ENCODE data around the gene KDM4C. TPM values are rescaled to one million over a fixed set of nuclear protein-coding genes. Genes with fewer than 3 reads are reported as not detected.
A peak's percentile ranks its signal among the peaks of the same experiment; 100 is the strongest.
"Not testable (repeated sequence)": the region's sequence is repeated elsewhere in the genome, so short reads cannot be mapped to it uniquely, and the experiment has no call there.

Gene KDM4C
- polyA plus RNA-seq (ENCODE audit: insufficient read depth in 1 of 5, insufficient read length in 5 of 5, low replicate concordance in 1 of 5), result 10 to 100 TPM in 4 of 5 donors, 1 to 10 TPM in 1; 9.9 to 18.3 (median 15.6) TPM
- long read RNA-seq, donor 1, full-length matches to known transcripts, result 2 of 2 reads
- long read RNA-seq, donor 1, partial matches to known transcripts, result 0 of 2 reads
- long read RNA-seq, donor 1, other reads (novel, unspliced or antisense), result 0 of 2 reads
- long read RNA-seq, donor 2, result 0 reads
- long read RNA-seq, donor 3, partial matches to known transcripts, result 0 of 1 reads
- long read RNA-seq, donor 3, other reads (novel, unspliced or antisense), result 0 of 1 reads
- long read RNA-seq, donor 4, result 0 reads
- long read RNA-seq, donor 5, result 0 reads
- long read RNA-seq, donor 6, full-length matches to known transcripts, result 1 of 1 reads
- long read RNA-seq, donor 6, partial matches to known transcripts, result 0 of 1 reads
- long read RNA-seq, donor 6, other reads (novel, unspliced or antisense), result 0 of 1 reads
- long read RNA-seq, donor 7, full-length matches to known transcripts, result 3 of 3 reads
- long read RNA-seq, donor 7, partial matches to known transcripts, result 0 of 3 reads
- long read RNA-seq, donor 7, other reads (novel, unspliced or antisense), result 0 of 3 reads
- long read RNA-seq, donor 8, result 0 reads

DNA sequence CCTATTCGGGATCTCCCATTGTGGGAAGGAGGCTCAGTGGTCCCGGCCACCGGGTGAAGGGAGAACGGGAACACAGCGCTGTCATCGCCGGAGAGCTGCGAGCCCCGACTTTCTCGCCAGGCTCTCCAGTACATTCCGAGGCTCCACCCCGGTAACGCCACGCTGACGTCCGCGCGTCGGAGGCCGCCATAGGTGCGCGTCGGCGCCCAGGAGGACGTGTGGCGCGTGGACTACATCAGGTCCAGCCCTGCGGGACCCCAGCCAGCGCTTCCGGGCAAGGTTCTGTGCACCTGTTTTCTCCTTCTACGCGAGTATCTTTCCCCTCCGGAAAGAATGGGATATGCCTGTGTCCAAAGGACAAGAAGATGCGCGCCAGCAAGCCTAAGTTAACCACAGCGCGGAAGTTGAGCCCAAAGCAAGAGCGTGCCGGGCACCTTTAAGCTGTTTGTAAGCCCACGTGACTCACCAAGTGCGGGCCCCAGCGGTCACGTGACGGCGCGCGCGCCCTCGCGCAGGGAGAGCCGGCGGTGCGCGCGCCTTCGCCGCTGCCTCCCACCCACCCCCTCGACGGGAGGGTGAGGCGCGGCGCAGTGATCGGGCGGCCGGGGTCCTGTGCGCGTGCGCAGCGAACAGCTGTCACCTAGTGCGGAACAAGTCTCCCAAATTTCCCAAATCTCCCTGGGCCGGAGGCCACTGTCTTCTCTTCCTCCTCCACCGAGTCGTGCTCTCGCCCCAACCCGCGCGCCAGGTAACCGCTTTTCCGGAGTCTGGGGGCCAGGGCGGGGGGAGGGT lies at the start of gene KDM4C:
Gene KDM4C, plus strand, starts transcription at position 518 of the 792 bp plus-strand sequence. CDS start 35,016 bp downstream, outside the sequence.
- peak; percentile 93 to 94 for DNase-seq

DNA sequence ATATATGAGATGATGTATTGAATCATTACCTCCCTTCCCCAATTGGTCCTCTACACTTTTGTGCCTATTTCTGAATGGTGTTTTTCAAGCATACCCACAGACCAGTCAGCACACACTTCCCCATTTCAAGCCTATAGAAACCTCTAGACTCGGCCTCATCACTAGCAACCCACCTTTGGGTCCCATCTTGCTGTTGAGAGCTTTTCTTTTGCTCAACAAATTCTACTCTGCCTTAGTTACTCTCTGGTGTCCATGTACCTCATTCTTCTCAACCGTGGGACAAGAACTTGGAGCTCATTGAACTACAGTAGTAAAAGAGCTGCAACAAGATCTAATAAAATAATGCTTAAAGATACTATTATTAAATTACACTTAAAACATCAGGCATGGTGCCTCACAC lies 49.0 kb upstream of the KDM4C start:
- no peak for DNase-seq

DNA sequence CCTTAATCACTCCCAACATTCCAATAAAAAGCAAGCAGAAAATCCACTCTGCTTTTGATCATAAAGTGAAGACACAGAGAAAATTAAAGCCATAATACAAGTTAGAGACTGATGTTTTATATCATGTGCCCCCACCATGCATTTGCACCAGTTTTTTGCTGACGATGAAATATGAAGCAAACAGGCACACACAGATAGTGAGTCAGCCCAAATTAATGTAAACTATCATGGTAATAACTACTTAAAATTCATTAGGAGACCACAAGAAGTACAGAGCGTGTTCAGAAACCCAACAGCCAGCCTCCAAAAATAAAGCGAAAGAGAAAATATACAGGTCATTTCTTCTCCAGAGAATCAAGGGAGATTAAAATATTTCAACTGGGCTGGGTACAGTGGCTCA lies 46.4 kb upstream of the KDM4C start:
- no peak for DNase-seq

DNA sequence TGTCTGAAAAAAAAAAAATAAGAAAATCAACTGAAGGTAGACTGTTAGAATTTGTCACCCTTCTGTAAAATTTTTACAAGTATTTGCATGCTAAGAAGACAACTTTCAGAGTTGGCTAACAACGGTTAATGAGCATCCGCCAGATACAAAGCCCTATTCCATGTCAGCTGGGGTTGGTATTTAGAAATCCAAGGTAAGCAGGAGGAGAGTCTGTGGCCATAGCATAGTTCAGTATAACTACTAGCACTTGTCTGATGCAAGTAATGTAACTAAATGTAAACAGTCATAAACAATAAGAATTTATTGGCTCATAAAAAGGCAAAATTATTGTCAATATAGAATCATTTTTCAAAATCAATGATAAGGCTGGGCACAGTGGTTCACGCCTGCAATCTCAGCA lies 45.7 kb upstream of the KDM4C start:
- no peak for DNase-seq

DNA sequence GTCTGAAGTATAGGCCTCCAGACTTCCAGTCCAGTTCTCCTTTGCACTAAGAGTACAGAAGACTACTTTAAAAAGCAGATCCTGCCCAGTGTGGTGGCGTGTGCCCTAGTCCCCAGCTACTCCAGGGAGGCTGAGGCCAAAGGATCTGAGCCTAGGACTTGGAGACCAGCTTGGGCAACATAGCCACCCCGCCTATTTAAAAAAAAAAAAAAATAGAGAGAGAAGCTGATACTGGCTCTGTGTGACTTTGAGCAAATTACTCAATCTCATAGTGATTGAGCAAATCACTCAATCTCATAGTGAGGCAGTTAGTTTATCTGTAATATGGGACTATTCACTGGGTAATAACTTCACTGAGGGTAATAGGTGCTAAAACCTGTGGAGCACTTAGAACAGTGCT lies 43.6 kb upstream of the KDM4C start:
- DNase-seq, result no peak

DNA sequence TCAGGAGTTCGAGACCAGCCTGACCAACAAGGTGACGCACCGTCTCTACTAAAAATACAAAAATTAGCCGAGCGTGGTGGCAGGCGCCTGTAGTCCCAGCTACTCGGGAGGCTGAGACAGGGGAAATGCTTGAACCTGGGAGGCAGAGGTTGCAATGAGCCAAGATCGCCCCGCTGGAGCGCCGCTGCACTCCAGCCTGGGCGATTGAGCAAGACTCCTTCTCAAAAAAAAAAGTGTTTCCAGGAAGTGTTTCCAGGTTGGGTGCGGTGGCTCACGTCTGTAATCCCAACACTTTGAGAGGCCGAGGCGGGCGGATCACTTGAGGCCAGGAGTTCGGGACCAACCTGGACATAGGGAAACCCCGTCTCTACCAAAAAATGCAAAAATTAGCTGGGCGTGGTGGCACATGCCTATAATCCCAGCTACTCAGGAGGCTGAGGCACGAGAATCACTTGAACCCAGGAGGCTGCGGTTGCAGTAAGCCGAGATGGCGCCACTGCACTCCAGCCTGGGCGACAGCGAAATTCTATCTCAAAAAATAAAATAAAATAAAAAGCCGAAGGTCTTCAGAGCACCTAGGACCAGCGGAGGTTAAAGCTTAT lies 42.5 kb upstream of the KDM4C start:
- DNase-seq, result not testable (repeated sequence)

DNA sequence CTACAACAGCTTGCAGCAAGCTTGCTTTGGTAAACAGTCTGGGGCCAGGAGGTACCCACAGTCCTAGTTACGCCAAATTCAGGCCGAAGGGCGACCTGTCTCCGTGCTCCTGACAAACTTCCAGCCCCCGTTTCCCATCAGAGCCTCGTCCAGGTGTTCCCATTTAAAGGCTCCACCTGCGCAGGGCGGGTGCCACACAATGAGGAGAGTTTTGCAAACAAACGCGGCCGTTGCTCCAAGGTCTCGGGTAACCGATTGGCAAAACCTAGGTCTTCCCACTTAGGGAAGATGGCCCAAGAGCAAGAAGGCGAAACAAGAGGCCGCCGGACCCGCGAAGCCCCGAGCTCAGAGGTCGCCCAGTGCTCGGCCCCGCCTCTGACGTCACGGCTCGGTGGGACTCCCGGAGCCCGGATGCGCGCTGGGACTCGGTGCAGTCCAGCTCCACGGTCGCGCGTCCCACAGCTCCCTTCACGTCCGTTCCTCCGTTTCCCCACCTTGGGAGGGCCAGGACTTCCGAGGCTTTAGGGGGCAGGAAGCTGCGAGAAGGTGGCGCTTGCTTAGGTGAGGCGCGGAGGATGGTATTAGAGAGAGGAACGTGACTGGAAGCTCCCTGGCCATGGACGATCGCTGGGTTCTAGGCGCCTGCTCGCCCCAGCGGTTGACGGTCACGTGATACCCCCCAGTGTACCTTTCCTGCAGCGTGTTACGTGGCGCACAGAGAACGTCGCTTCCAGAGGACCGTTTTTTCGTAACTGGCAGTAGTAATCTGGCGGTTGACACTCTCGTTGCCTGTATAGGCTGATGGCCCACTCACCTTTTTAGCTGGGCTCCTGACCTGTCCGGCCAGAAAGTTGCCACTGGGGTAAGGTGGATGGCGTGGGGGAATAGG lies 41.8 kb upstream of the KDM4C start:
- DNase-seq, result peak; percentile 34 to 44

DNA sequence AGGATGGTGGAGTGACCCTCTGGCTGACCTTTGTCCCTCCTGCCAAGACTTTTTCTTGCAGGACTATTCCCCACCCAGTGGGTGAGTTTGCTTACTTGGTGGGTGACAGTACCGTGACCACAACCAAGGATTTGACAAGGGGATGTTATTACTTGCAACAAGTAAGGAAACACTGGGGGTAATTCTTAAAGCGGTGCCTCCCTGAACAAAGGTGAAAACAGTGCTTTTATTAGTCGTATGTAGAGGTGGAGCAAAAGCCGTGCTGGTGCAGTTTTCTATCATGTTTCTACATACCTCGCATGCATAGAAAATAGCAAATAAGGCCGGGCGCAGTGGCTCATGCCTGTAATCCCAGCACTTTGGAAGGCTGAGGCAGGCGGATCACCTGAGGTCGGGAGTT lies 41.0 kb upstream of the KDM4C start:
- no peak for DNase-seq

DNA sequence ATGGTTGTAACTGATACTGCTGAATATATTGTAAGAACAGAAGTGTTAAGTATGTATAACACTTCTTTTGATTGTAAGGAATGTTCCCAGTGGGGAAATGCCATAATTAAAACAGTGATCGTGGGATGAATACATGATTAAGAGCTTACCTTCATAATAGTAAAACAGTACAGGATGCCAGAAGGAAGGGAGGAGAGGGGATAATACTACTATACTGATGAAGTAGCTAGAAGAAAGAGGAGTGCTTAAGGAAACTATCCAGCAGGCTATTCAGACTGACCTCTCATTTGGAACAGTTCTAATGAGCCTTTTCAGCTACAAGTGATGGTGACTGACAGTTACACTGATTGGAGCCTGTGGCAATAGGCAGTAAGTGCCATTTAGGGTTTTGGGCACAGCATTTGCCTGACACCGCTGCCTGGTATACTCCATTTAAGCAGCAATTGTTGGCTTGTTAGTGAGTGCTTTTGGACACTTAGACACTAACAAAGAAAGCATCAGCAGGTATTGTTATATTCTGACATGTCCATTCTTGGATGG lies 33.8 kb upstream of the KDM4C start:
- no peak for DNase-seq

DNA sequence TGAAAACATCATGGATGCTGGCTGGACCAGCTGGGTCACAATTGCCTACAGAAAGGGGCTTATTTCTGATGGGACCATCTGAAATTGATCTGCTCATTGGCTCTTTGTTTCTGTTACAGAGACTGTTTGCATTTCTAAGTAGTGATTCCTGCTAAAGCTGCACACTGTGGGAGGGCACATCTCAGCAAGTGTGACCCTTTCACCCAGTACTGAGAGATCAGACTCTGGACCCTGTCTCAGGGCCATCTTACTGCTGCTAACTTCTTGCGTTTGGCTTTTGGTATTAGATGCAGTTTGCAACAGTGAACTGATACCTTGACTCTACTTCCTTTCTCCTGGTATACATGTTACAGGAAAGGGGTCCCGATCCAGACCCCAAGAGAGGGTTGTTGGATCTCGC lies 24.5 kb upstream of the KDM4C start:
- DNase-seq, result no peak

DNA sequence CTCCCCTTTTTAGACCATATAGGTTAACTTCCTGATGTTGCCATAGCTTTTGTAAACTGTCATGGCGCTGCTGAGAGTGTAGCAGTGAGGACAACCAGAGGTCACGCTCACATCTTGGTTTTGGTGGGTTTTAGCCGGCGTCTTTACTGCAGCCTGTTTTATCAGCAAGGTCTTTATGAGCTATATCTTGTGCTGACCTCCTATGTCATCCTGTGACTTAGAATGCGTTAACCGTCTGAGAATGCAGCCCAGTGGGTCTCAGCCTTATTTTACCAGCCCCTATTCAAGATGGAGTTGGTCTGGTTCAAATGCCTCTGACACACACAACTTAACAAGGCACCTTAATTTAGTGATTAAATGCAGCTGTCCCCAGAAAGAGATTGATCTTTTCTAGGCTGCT lies 23.9 kb upstream of the KDM4C start:
- no peak for DNase-seq

DNA sequence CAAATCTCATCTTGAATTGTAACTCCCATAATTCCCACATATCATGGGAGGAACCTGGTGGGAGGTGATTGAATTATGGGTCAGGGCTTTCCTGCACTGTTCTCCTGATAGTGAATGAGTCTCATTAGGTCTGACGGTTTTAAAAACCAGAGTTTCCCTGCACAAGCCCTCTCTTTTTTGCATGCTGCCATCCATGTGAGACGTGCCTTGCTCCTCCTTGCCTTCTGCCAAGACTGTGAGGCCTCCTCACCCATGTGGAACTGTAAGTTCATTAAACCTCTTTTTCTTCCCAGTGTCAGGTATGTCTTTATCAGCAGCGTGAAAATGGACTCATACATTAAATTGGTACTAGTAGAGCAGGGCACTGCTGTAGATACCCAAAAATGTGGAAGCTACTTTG lies 22.4 kb upstream of the KDM4C start:
- no peak for DNase-seq

DNA sequence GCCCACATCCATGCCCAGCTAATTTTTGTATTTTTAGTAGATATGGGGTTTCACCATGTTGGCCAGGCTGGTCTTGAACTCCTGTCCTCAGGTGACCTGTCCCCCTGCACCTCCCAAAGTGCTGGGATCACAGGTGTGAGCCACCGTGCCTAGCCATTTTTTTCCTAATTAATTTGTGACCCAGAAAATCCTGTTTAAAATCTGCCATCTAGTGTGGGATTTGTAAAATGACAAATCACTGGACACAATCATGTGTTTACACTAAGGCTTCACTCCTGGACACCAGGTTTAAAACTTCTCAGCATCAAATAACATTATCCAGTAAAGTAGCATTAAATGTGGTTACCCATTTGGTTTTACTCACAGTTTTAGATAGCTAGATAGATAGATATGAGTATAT lies 18.6 kb upstream of the KDM4C start:
- no peak for DNase-seq

DNA sequence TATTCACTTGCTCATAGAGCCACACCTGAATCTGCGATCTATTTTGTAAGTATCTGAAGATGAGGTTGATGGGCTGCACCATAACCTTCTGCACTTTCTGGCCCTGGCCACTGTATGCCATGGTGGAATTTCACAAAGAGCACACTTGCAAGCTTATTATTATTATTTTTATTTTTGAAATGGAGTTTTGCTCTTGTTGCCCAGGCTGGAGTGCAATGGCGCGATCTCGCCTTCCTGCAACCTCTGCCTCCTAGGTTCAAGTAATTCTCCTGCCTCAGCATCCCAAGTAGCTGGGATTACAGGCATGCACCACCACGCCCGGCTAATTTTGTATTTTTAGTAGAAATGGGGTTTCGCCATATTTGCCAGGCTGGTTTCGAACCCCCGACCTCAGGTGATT lies 8.9 kb upstream of the KDM4C start:
- DNase-seq, result not testable (repeated sequence)

DNA sequence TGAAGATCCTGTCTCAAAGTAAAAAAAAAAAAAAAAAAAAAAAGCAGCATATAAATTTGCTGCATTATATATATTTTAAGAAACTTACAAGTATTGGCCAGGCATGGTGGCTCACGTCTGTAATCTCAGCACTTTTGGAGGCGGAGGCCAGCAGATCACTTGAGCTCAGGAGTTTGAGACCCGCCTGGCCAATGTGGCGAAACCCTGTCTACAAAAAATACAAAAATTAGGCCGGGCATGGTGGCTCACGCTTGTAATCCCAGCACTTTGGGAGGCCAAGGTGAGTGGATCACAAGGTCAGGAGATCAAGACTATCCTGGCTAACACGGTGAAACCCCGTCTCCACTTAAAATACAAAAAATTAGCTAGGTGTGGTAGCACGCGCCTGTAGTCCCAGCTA lies 2.9 kb upstream of the KDM4C start:
- DNase-seq, result not testable (repeated sequence)

DNA sequence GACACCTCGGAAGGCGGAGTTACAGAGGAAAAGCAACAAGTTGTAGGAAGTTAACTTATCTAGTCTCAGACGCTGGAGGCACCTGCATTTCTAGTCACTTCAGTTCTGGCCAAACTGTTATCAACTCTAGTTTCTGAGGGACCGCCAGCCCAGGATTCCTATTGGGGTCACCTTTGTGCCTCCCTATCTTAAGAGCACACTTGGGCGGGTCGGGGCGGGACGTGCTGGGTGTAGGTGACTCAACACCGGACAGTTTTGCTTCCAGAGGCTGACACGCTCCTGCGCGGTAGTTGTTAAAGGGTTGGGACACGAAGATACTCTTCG lies 679 bp upstream of the KDM4C start:
- DNase-seq, result no peak

DNA sequence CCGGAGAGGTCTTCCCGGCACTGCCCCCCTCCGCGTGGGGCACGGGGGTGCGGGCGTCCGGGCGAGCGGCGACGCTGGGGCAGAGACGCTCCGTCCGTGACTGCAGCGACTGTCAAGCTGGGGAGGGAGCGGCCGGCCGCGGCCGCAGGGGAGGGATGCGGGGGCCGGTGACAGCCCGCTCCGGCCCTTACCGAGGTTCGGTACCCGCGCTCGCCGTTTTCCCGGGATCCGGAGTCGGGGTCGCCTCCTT lies 400 bp downstream of the KDM4C start:
- DNase-seq, result no peak

DNA sequence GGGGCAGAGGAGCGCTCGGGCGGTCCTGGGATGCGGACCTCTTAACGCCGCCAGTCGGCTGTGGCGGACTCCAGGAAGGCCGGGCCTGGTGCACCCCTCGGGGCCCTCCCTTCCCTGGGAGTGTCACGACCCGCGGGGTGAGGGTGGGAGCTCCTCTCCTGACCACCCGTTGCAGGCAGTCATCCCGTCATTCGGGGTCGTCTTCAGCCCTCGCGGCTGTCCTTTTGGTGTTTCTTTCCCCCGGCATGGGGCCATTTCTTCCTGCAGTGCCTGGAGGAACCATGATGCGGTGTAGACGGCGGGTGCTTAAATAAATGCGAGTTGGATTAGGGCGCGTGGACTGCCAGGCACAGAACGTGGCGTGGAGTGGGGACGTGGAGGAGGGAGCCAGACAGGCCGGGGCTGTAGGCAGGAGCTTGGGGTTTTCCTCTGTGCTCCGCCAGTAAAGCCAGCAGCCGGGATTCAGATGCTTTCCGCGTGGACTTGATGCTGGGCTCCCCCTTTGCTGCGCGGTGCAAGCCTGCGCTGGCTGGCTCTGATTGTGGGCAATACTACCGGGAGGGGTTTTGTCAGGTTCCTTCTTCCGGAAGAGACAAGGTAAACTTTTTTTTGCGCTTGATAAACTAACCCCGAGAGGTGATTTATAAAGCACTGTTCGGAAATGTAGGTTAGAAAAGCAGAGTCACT lies 868 bp downstream of the KDM4C start:
- peak; percentile 37 to 46 for DNase-seq

DNA sequence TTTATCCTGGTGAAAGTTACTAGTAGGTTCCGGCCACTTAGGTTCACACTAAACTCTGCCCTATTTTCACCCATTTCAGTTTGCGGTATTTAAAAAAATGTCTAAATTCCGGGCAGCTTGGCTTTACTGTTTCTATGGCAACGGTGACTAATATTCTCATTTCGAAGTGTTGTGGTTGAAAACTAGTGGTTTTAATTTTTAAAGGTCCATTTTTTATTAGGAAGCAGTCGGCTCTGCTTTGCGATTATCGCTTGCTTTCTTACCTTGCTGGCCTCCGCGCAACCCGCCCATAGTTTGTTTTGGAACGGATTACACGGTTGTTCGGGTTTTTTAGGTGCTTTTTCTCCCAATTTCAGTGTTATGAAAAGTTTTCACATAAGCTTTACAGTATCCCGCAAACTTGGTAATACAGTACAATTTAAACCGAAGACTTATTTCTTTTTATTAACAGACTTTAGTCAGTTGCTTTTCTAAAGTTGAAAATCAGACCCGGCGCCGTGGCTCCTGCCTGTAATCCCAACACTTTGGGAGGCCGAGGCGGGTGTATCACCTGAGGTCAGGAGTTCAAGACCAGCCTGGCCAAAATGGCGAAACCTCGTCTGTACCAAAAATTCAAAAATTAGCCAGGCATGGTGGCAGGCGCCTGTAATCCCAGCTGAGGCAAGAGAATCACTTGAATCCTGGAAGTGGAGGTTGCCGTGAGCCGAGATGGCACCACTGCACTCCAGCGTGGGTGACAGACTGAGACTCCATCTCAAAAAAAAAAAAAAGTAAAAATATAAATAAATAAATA lies 1.6 kb downstream of the KDM4C start:
- DNase-seq, result peak in 1 of 2 donors; percentile 25

DNA sequence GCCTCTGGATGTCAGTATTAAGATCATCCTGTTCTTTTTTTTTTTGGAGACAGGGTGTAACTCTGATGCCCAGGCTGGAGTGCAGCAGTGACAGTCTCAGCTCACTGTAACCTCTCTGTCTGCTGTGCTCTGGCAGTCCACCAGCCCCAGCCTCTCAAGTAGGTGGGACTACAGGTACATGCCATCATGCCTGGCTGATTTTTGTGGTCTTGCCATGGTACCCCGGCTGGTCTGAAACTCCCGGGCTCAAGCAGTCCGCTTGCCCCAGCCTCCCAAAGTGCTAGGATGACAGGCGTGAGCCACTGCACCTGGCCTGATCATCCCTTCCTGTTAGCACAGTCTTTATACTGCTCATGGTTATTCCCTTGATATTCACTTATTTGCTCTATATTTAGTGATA lies 3.5 kb downstream of the KDM4C start:
- no peak for DNase-seq
